HepG2 (cell line): ENCODE data around the gene WIPF2. TPM values are rescaled to one million over a fixed set of nuclear protein-coding genes. Genes with fewer than 3 reads are reported as not detected.

Experiments
- CERS6 ChIP-seq: sonication (generic); formaldehyde crosslinking; IDR thresholded peaks from 2 replicates; pipeline ENCODE4 v1.5.0; 2020; ENCODE audit warnings: missing genetic modification reagents
- GFI1 ChIP-seq: sonication (generic); formaldehyde crosslinking; IDR thresholded peaks from 2 replicates; pipeline ENCODE4 v1.5.0; 2020; ENCODE audit warnings: missing genetic modification reagents, mild to moderate bottlenecking, borderline replicate concordance
- GLMP ChIP-seq: sonication (generic); formaldehyde crosslinking; IDR thresholded peaks from 2 replicates; pipeline ENCODE4 v1.9.0; 2021; ENCODE audit warnings: missing genetic modification reagents, mild to moderate bottlenecking, borderline replicate concordance
- HNRNPLL ChIP-seq: fragments of 200-400 bp; formaldehyde crosslinking; IDR thresholded peaks from 2 replicates; pipeline ENCODE4 v1.6.1; 2017; ENCODE audit warnings: mild to moderate bottlenecking, low read depth, low read length; ENCODE audit not compliant: poor library complexity, severe bottlenecking
- SIX1 ChIP-seq: sonication (generic); formaldehyde crosslinking; IDR thresholded peaks from 2 replicates; pipeline ENCODE4 v1.4.0; 2020; ENCODE audit warnings: missing genetic modification reagents, borderline replicate concordance
- TBL1XR1 ChIP-seq: fragments of 150-350 bp; IDR thresholded peaks from 2 replicates; pipeline ENCODE4 v1.6.1; 2014; ENCODE audit warnings: borderline replicate concordance, low read length; ENCODE audit not compliant: partially characterized antibody
- ZBTB44 ChIP-seq: sonication (generic); formaldehyde crosslinking; IDR thresholded peaks from 2 replicates; pipeline ENCODE4 v1.4.0; 2020; ENCODE audit warnings: missing genetic modification reagents
- ZMYM2 ChIP-seq: sonication (generic); formaldehyde crosslinking; IDR thresholded peaks from 2 replicates; pipeline ENCODE4 v1.8.0; 2022; ENCODE audit warnings: mild to moderate bottlenecking, missing genetic modification reagents
- ZNF180 ChIP-seq: sonication (generic); formaldehyde crosslinking; IDR thresholded peaks from 2 replicates; pipeline ENCODE4 v1.4.0; 2020; ENCODE audit warnings: low read depth, missing genetic modification reagents, borderline replicate concordance
- ZNF772 ChIP-seq: sonication (generic); formaldehyde crosslinking; IDR thresholded peaks from 2 replicates; pipeline ENCODE4 v1.5.0; 2020; ENCODE audit warnings: mild to moderate bottlenecking, missing genetic modification reagents
- ZNF773 ChIP-seq: sonication (generic); formaldehyde crosslinking; IDR thresholded peaks from 2 replicates; pipeline ENCODE4 v1.4.0; 2020; ENCODE audit warnings: missing genetic modification reagents, borderline replicate concordance
- ZNF782 ChIP-seq: sonication (generic); formaldehyde crosslinking; IDR thresholded peaks from 2 replicates; pipeline ENCODE4 v1.4.0; 2020; ENCODE audit warnings: missing genetic modification reagents, mild to moderate bottlenecking, borderline replicate concordance
- ZSCAN30 ChIP-seq: sonication (generic); formaldehyde crosslinking; IDR thresholded peaks from 2 replicates; pipeline ENCODE4 v1.5.0; 2020; ENCODE audit warnings: mild to moderate bottlenecking, missing genetic modification reagents
- polyA plus RNA-seq, 8 experiments: library from polyadenylated mRNA; depleted of rRNA in 3 of 8; stranded (reverse) in 7 of 8; unstranded in 1 of 8; fragments of >200 nt; fragmentation: Illumina TruSeq in 4 of 8; extraction: Trizol in 4 of 8; gene quantifications; 2 replicates each; pipeline versions ENCODE4 v1.2.1 to v1.2.3, GENCODE V29; 2011 to 2016; ENCODE audit warnings: low read depth in 4 of 8, missing spikeins in 1 of 8, mixed read lengths in 1 of 8; ENCODE audit not compliant: insufficient read depth in 1 of 8
- total RNA-seq, 5 experiments: library from RNA; depleted of rRNA; stranded (reverse); fragments of >200 nt; fragmentation: Illumina TruSeq; extraction: Trizol; gene quantifications; 2 replicates each; pipeline ENCODE4 v1.2.3, GENCODE V29; 2016; ENCODE audit warnings: low read depth in 1 of 5
- TF ChIP-seq, protein P1 (sequence below): sonication (generic); formaldehyde crosslinking; IDR thresholded peaks from 2 replicates; pipeline ENCODE4 v1.4.0; 2020; ENCODE audit warnings: mild to moderate bottlenecking, missing genetic modification reagents
- TF ChIP-seq, protein P2 (sequence below): sonication (generic); formaldehyde crosslinking; IDR thresholded peaks from 2 replicates; pipeline ENCODE4 v1.8.0; 2022; ENCODE audit warnings: low read depth, missing genetic modification reagents

Gene WIPF2
- total and polyA plus RNA-seq, 2 of the 13 experiments (the other 11 are each of a cell fraction or from before 2014, with no cell fraction given) = 7.2 to 10.8 TPM

DNA sequence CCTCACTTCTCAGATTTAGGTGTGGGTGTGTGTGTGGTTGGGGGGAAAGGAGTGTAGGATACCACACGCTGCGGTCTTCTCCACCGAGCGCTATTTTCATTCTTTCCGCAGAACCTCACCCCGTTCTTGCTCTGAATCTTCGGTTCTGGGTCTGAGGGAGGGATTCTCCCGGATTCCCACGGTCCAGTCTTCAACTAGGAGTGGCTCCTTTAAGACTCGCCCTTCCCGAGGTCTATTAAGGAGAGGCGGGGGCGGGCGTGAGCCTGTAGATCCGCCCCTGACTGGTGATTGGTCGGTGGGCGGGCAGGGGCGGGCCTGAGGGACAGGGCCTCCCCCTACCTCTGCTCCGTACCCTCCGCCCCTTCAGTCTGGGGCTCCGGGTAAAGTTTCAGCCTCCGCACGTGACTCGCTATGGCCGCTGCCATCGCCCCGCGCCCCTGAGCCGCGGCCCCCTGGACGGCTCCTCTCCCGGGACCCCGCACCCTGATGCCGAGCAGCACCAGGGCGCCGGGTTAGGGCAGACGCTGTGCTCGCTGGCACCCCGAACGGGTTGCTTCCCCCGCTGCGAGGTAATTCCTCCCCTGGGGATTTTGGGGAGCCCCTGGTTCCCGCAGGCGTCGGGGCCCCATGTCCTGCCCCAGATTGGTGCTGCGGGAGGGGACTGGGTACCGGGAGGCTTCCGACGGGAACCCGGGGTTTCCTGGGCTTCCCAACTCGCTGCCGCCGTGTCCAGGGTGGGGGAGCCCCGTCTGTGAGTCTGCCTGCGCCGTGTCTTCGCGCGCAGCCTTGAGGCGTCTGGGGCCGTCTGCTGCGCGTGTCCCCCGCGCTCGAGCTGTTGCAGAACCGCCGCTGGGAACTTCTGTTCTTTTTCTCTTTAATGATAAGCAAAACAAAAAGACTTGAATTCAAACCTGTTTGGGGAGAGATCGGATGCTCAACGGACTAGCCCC is 99.1 kb downstream of the WIPF2 start (continued):
- TF ChIP-seq GLMP (CRISPR knock-in tag) (no peak), ZNF772 (CRISPR knock-in tag) (no peak; the same call in 1 of the 2 replicates), GFI1 (peak; percentile 79), SIX1 (CRISPR knock-in tag) (peak; percentile 86), ZBTB44 (CRISPR knock-in tag) (no peak), ZNF180 (no peak), ZNF773 (CRISPR knock-in tag) (no peak), HNRNPLL (peak; percentile 66), TBL1XR1 (no peak), ZMYM2 (CRISPR knock-in tag) (peak; percentile 34; the same call in 1 of the 2 replicates), ZNF782 (CRISPR knock-in tag) (peak; percentile 89; the same call in 1 of the 2 replicates), CERS6 (no peak; the same call in 1 of the 2 replicates), ZSCAN30 (CRISPR knock-in tag) (peak; percentile 63)
- TF ChIP-seq, protein P1, sequence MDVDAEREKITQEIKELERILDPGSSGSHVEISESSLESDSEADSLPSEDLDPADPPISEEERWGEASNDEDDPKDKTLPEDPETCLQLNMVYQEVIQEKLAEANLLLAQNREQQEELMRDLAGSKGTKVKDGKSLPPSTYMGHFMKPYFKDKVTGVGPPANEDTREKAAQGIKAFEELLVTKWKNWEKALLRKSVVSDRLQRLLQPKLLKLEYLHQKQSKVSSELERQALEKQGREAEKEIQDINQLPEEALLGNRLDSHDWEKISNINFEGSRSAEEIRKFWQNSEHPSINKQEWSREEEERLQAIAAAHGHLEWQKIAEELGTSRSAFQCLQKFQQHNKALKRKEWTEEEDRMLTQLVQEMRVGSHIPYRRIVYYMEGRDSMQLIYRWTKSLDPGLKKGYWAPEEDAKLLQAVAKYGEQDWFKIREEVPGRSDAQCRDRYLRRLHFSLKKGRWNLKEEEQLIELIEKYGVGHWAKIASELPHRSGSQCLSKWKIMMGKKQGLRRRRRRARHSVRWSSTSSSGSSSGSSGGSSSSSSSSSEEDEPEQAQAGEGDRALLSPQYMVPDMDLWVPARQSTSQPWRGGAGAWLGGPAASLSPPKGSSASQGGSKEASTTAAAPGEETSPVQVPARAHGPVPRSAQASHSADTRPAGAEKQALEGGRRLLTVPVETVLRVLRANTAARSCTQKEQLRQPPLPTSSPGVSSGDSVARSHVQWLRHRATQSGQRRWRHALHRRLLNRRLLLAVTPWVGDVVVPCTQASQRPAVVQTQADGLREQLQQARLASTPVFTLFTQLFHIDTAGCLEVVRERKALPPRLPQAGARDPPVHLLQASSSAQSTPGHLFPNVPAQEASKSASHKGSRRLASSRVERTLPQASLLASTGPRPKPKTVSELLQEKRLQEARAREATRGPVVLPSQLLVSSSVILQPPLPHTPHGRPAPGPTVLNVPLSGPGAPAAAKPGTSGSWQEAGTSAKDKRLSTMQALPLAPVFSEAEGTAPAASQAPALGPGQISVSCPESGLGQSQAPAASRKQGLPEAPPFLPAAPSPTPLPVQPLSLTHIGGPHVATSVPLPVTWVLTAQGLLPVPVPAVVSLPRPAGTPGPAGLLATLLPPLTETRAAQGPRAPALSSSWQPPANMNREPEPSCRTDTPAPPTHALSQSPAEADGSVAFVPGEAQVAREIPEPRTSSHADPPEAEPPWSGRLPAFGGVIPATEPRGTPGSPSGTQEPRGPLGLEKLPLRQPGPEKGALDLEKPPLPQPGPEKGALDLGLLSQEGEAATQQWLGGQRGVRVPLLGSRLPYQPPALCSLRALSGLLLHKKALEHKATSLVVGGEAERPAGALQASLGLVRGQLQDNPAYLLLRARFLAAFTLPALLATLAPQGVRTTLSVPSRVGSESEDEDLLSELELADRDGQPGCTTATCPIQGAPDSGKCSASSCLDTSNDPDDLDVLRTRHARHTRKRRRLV (CRISPR knock-in tag) = peak; percentile 87
- TF ChIP-seq, protein P2, sequence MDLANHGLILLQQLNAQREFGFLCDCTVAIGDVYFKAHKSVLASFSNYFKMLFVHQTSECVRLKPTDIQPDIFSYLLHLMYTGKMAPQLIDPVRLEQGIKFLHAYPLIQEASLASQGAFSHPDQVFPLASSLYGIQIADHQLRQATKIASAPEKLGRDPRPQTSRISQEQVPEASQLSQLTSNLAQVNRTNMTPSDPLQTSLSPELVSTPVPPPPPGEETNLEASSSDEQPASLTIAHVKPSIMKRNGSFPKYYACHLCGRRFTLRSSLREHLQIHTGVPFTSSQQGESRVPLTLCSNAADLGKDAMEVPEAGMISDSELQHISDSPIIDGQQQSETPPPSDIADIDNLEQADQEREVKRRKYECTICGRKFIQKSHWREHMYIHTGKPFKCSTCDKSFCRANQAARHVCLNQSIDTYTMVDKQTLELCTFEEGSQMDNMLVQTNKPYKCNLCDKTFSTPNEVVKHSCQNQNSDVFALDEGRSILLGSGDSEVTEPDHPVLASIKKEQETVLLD (CRISPR knock-in tag) = 0 out of 2 replicates have a peak, but pooled peaks have one; percentile 30
